ENCODE data around the gene ITSN2.

Gene ITSN2

GRCh38 chr2:24332791-24333540, 27.4 kb downstream of the ITSN2 start:
- DNase-seq: no peak

- no peak for DNase-seq
Measured at GRCh38 chr2:24330161-24330560, 30.2 kb downstream of the ITSN2 start.

- DNase-seq: peak; percentile 22 to 79
Measured at GRCh38 chr2:24329700-24330099, 30.6 kb downstream of the ITSN2 start.

- DNase-seq: peak; percentile 31 to 40
Measured at GRCh38 chr2:24328010-24328409, 32.3 kb downstream of the ITSN2 start.

GRCh38 chr2:24317491-24317920, 42.8 kb downstream of the ITSN2 start:
- no peak for DNase-seq

GRCh38 chr2:24315669-24316068, 44.7 kb downstream of the ITSN2 start:
- DNase-seq: no peak

GRCh38 chr2:24313744-24314632, 46.3 kb downstream of the ITSN2 start:
- DNase-seq: no peak

GRCh38 chr2:24307961-24308360, 52.4 kb downstream of the ITSN2 start:
- DNase-seq: no peak

- DNase-seq: no peak
Measured at GRCh38 chr2:24304631-24305030, 55.7 kb downstream of the ITSN2 start.

GRCh38 chr2:24304098-24304497, 56.2 kb downstream of the ITSN2 start:
- DNase-seq: peak in 1 of 2 donors; percentile 1

- DNase-seq: no peak
Measured at GRCh38 chr2:24301599-24301998, 58.7 kb downstream of the ITSN2 start.

GRCh38 chr2:24297663-24298062, 62.7 kb downstream of the ITSN2 start:
- DNase-seq: no peak

GRCh38 chr2:24287171-24287570, 73.2 kb downstream of the ITSN2 start:
- DNase-seq: no peak

- no peak for DNase-seq
Measured at GRCh38 chr2:24285484-24286152, 74.7 kb downstream of the ITSN2 start.

GRCh38 chr2:24280645-24281044, 79.7 kb downstream of the ITSN2 start:
- DNase-seq: no peak

- DNase-seq: no peak
Measured at GRCh38 chr2:24280161-24280560, 80.2 kb downstream of the ITSN2 start.

- DNase-seq: peak; percentile 34 to 45
Measured at GRCh38 chr2:24276349-24276899, 83.9 kb downstream of the ITSN2 start.

- no peak for DNase-seq
Measured at GRCh38 chr2:24274809-24275208, 85.5 kb downstream of the ITSN2 start.

GRCh38 chr2:24273598-24273997, 86.7 kb downstream of the ITSN2 start:
- DNase-seq: no peak

GRCh38 chr2:24272907-24273306, 87.4 kb downstream of the ITSN2 start:
- DNase-seq: no peak

- DNase-seq: no peak
Measured at GRCh38 chr2:24272161-24272802, 88.1 kb downstream of the ITSN2 start.

- DNase-seq: peak; percentile 53 to 55
Measured at GRCh38 chr2:24269265-24269664, 91.1 kb downstream of the ITSN2 start.
